Limb (tissue), 2 donors: Measurements from ENCODE around the gene KRT75.
"Not testable (repeated sequence)": the region's sequence is repeated elsewhere in the genome, so short reads cannot be mapped to it uniquely, and the experiment has no call there.

Experiments used
- DNase-seq, 2 donors: peaks; one replicate each; pipeline ENCODE4 v3.0.0-alpha.2; 2016; ENCODE audit errors: extremely low spot score in 2 of 2

KRT75 gene

GRCh38 chr12:52417740-52418139 lies 16.4 kb downstream of the KRT75 start:
- DNase-seq, result no peak

GRCh38 chr12:52416795-52417194 lies 17.4 kb downstream of the KRT75 start:
- no peak for DNase-seq

GRCh38 chr12:52415870-52416750 lies 18.1 kb downstream of the KRT75 start:
- no peak for DNase-seq

- DNase-seq, result no peak
Measured at GRCh38 chr12:52414936-52415335, 19.2 kb downstream of the KRT75 start.

- no peak for DNase-seq
Measured at GRCh38 chr12:52413782-52414345, 20.3 kb downstream of the KRT75 start.

GRCh38 chr12:52413202-52413601 lies 21.0 kb downstream of the KRT75 start:
- DNase-seq, result no peak

GRCh38 chr12:52411815-52412214 lies 22.4 kb downstream of the KRT75 start:
- DNase-seq, result no peak

GRCh38 chr12:52410589-52411248 lies 23.5 kb downstream of the KRT75 start:
- not testable (repeated sequence) for DNase-seq

GRCh38 chr12:52407918-52408317 lies 26.3 kb downstream of the KRT75 start:
- DNase-seq, result no peak

GRCh38 chr12:52405922-52406385 lies 28.2 kb downstream of the KRT75 start, which contains the start of gene KRT82:
Gene KRT82, minus strand, starts transcription at chr12:52406335. Its CDS starts 58 bp downstream, at chr12:52406277.
- DNase-seq, result no peak

GRCh38 chr12:52404951-52405350 lies 29.2 kb downstream of the KRT75 start:
- no peak for DNase-seq

- DNase-seq, result no peak
Measured at GRCh38 chr12:52403561-52403960, 30.6 kb downstream of the KRT75 start.

- DNase-seq, result no peak
Measured at GRCh38 chr12:52402873-52403540, 31.2 kb downstream of the KRT75 start.

- DNase-seq, result no peak
Measured at GRCh38 chr12:52402377-52402776, 31.8 kb downstream of the KRT75 start.

- no peak for DNase-seq
Measured at GRCh38 chr12:52401926-52402325, 32.2 kb downstream of the KRT75 start.

- DNase-seq, result no peak
Measured at GRCh38 chr12:52401526-52401925, 32.6 kb downstream of the KRT75 start.

- DNase-seq, result no peak
Measured at GRCh38 chr12:52400906-52401305, 33.3 kb downstream of the KRT75 start.

- DNase-seq, result no peak
Measured at GRCh38 chr12:52399756-52400155, 34.4 kb downstream of the KRT75 start.

- DNase-seq, result no peak
Measured at GRCh38 chr12:52398176-52398575, 36.0 kb downstream of the KRT75 start.

- no peak for DNase-seq
Measured at GRCh38 chr12:52396656-52397055, 37.5 kb downstream of the KRT75 start.

GRCh38 chr12:52395761-52396434 lies 38.3 kb downstream of the KRT75 start:
- DNase-seq, result no peak
